PC-9 (cell line): ENCODE results near the gene AK3. TPM values are rescaled to one million over a fixed set of nuclear protein-coding genes. Genes with fewer than 3 reads are reported as not detected.
A peak's percentile ranks its signal among the peaks of the same experiment; 100 is the strongest.
"Not testable (repeated sequence)": the region's sequence is repeated elsewhere in the genome, so short reads cannot be mapped to it uniquely, and the experiment has no call there.

Experiments
- BruUV-seq: library from RNA; stranded (reverse); fragments of 400-500 nt; replicated peaks from 2 replicates; lab custom pipeline; 2021; lab: Mats Ljungman, UMichigan
- CTCF ChIA-PET: fragments of 300-600 bp; sonication (Branson Sonifier 250); formaldehyde crosslinking; loops from one replicate; lab custom pipeline; 2022; ENCODE audit warnings: antibody characterized with exemption; lab: Charles Lee
- POLR2A ChIA-PET: fragments of 300-600 bp; sonication (Branson Sonifier 250); formaldehyde crosslinking; loops from one replicate; lab custom pipeline; 2022; ENCODE audit warnings: antibody characterized with exemption; ENCODE audit not compliant: unreplicated experiment; lab: Charles Lee
- DNase-seq, 2 experiments: peaks; one replicate each; pipeline versions ENCODE4 v3.0.0 to v3.0.0-alpha.2; 2015 to 2022; ENCODE audit warnings: mixed read lengths in 1 of 2
- H2AFZ ChIP-seq: fragments of 200-600 bp; sonication (generic); 2 replicates; pipeline ENCODE4 v1.8.1; 2017; ENCODE audit warnings: antibody characterized with exemption
- H3F3A ChIP-seq: fragments of 200-600 bp; sonication (generic); 2 replicates; pipeline ENCODE4 v1.8.1; 2017; ENCODE audit warnings: antibody characterized with exemption, mild to moderate bottlenecking, low read depth; ENCODE audit not compliant: insufficient read depth
- H3K27ac ChIP-seq: fragments of 200-600 bp; sonication (generic); 2 replicates; pipeline ENCODE4 v1.6.1; 2016; ENCODE audit warnings: mixed run types
- H3K27me3 ChIP-seq: fragments of 200-600 bp; sonication (generic); 2 replicates; pipeline ENCODE4 v1.6.1; 2016; ENCODE audit warnings: low read depth, mixed run types; ENCODE audit not compliant: insufficient read depth
- H3K36me3 ChIP-seq: fragments of 200-600 bp; sonication (generic); 2 replicates; pipeline ENCODE4 v1.6.1; 2016; ENCODE audit warnings: low read depth, mixed run types
- H3K4me1 ChIP-seq: fragments of 200-600 bp; sonication (generic); replicated peaks from 2 replicates; pipeline ENCODE4 v1.6.1; 2016; ENCODE audit warnings: mixed run types; ENCODE audit not compliant: insufficient read depth
- H3K4me2 ChIP-seq: fragments of 200-600 bp; sonication (generic); 2 replicates; pipeline ENCODE4 v1.6.1; 2017; ENCODE audit warnings: mixed run types
- H3K4me3 ChIP-seq: fragments of 200-600 bp; sonication (generic); 2 replicates; pipeline ENCODE4 v1.6.1; 2016; ENCODE audit warnings: mixed run types
- H3K79me2 ChIP-seq: fragments of 200-600 bp; sonication (generic); 2 replicates; pipeline ENCODE4 v1.6.1; 2017; ENCODE audit warnings: low read depth, mixed run types
- H3K9me2 ChIP-seq: fragments of 200-600 bp; sonication (generic); 2 replicates; pipeline ENCODE4 v1.8.1; 2017; ENCODE audit warnings: mild to moderate bottlenecking; ENCODE audit not compliant: insufficient read depth
- H3K9me3 ChIP-seq: fragments of 200-600 bp; sonication (generic); 2 replicates; pipeline ENCODE4 v1.8.1; 2016; ENCODE audit warnings: low read depth; ENCODE audit not compliant: insufficient read depth
- H4K20me1 ChIP-seq: fragments of 200-600 bp; sonication (generic); 2 replicates; pipeline ENCODE4 v1.8.1; 2017; ENCODE audit not compliant: insufficient read depth
- CTCF ChIP-seq: fragments of 200-600 bp; sonication (generic); conservative IDR thresholded peaks from 2 replicates; pipeline ENCODE4 v1.6.1; 2017; ENCODE audit warnings: mixed run types, antibody characterized with exemption, mild to moderate bottlenecking, moderate library complexity
- EZH2 ChIP-seq: fragments of 200-600 bp; sonication (generic); IDR thresholded peaks from 2 replicates; pipeline ENCODE4 v1.8.0; 2017; ENCODE audit warnings: antibody characterized with exemption, low read depth
- intact Hi-C: fragments of 100-400 bp; cut with micrococcal nuclease; formaldehyde crosslinking; loops from one replicate; pipeline ENCODE4 v1.10.0; 2022; ENCODE audit not compliant: unreplicated experiment
- total RNA-seq: library from RNA; stranded (reverse); gene quantifications from 2 replicates; pipeline ENCODE4 v1.2.3, GENCODE V29; 2021

The AK3 gene
- total RNA-seq, 1 experiment from 2014 or later: 36.2 TPM

GRCh38 chr9:4662108-4662988 is 78.7 kb downstream of the AK3 start, which contains the start of gene PLPP6:
TSS of gene PLPP6 (plus strand) at chr9:4662294. CDS start at chr9:4662376, 82 bp downstream.
- Histone ChIP-seq H3K27ac (peak within 1 kb of the TSS; percentile 56), H3K4me2 (peak within 1 kb of the TSS; percentile 96), H3F3A (peaks cover 3% of the 10 kb centered on the region; the same call in 1 of the 2 replicates), H3K27me3 (no peaks in the 10 kb centered on the region), H3K9me2 (no peaks in the 10 kb centered on the region), H3K4me1 (peaks cover 41% of the 10 kb centered on the region), H3K36me3 (no peaks in the 10 kb centered on the region), H3K9me3 (no peaks in the 10 kb centered on the region), H4K20me1 (no peaks in the 10 kb centered on the region), H2AFZ (peak within 1 kb of the TSS; percentile 82), H3K4me3 (peak within 1 kb of the TSS; percentile 77), H3K79me2 (peaks cover 23% of the 10 kb centered on the region)
- BruUV-seq: no TSS peak
- ChIA-PET POLR2A (interaction anchor here (0.7 kb wide), 1 partner anchor 244 kb away, joined by 3 read pairs; no protein-coding TSS in a partner anchor), CTCF (no interaction called here)
- TF ChIP-seq EZH2 (no peak), CTCF (peak; percentile 46; the same call in 1 of the 2 replicates)
- intact Hi-C loops: loop anchor here (1.0 to 2.0 kb wide), 3 partner anchors 17 to 132 kb away; partner anchors contain the start of genes AK3 and CDC37L1
- peak; percentile 75 to 83 for DNase-seq

GRCh38 chr9:4661611-4662010 is 79.4 kb downstream of the AK3 start:
- ChIA-PET POLR2A (interaction anchor here (0.7 kb wide), 1 partner anchor 243 kb away, joined by 3 read pairs; no protein-coding TSS in a partner anchor), CTCF (no interaction called here)
- no peak for TF ChIP-seq CTCF
- TF ChIP-seq EZH2: no peak
- H3K9me3 ChIP-seq: no peaks in the 10 kb centered on the region
- no peaks in the 10 kb centered on the region for H3K9me2 ChIP-seq
- H3K4me1 ChIP-seq: peaks cover 41% of the 10 kb centered on the region
- H4K20me1 ChIP-seq: no peaks in the 10 kb centered on the region
- H3K79me2 ChIP-seq: peaks cover 23% of the 10 kb centered on the region
- no peaks in the 10 kb centered on the region for H3K27me3 ChIP-seq
- H3K4me3 ChIP-seq: peak overlapping the region; percentile 77; the same call in 1 of the 2 replicates
- H2AFZ ChIP-seq: no peak overlapping the region
- BruUV-seq: no TSS peak
- no peak for DNase-seq
- intact Hi-C loops: loop anchor here (1.0 to 2.0 kb wide), 3 partner anchors 18 to 131 kb away; partner anchors contain the start of genes AK3 and CDC37L1
- H3F3A ChIP-seq: peaks cover 3% of the 10 kb centered on the region; the same call in 1 of the 2 replicates
- H3K4me2 ChIP-seq: peak overlapping the region; percentile 96
- H3K27ac ChIP-seq: 0 out of 2 replicates have a peak overlapping the region, but pooled peaks have one; percentile 4
- H3K36me3 ChIP-seq: no peaks in the 10 kb centered on the region

GRCh38 chr9:4661165-4661564 is 79.8 kb downstream of the AK3 start:
- Histone ChIP-seq H3K36me3 (no peaks in the 10 kb centered on the region), H3F3A (peaks cover 3% of the 10 kb centered on the region; the same call in 1 of the 2 replicates), H3K9me2 (no peaks in the 10 kb centered on the region), H3K79me2 (peaks cover 23% of the 10 kb centered on the region), H2AFZ (no peak overlapping the region), H3K9me3 (no peaks in the 10 kb centered on the region), H4K20me1 (no peaks in the 10 kb centered on the region), H3K27me3 (no peaks in the 10 kb centered on the region), H3K4me1 (peaks cover 41% of the 10 kb centered on the region), H3K4me3 (no peak overlapping the region), H3K27ac (0 out of 2 replicates have a peak overlapping the region, but pooled peaks have one; percentile 4), H3K4me2 (peak overlapping the region; percentile 96)
- no peak for TF ChIP-seq CTCF
- TF ChIP-seq EZH2: no peak
- no TSS peak for BruUV-seq
- ChIA-PET CTCF (no interaction called here), POLR2A (interaction anchor here (0.7 kb wide), 1 partner anchor 243 kb away, joined by 3 read pairs; no protein-coding TSS in a partner anchor)
- intact Hi-C loops: no loop called here
- peak in 1 of 2 experiments; percentile 35 for DNase-seq

- CTCF ChIA-PET, POLR2A ChIA-PET, H3F3A ChIP-seq: not testable (repeated sequence)
These were observed 80.3 kb downstream of the AK3 start for GRCh38 chr9:4660665-4661064.

More at GRCh38 chr9:4660665-4661064, 80.3 kb downstream of the AK3 start:
- H3K9me2 ChIP-seq, DNase-seq, H3K9me3 ChIP-seq, H3K36me3 ChIP-seq, H3K27me3 ChIP-seq, H3K4me3 ChIP-seq, H3K4me2 ChIP-seq, BruUV-seq, H4K20me1 ChIP-seq, H2AFZ ChIP-seq, H3K27ac ChIP-seq, intact Hi-C loops: not testable (repeated sequence)
- peaks cover 37% of the 10 kb centered on the region for H3K4me1 ChIP-seq
- peaks cover 23% of the 10 kb centered on the region for H3K79me2 ChIP-seq
